ENCODE measurements around the gene KIAA0319L.

- TF ChIP-seq ZBTB43 (CRISPR knock-in tag; IDR thresholded peaks at IDR 0.05) (no peak), FOXP4 (CRISPR knock-in tag; IDR thresholded peaks at IDR 0.05) (no peak)
Measured at GRCh38 chr1:35452106-35452774, 105.0 kb downstream of the KIAA0319L start.
